Activated T-cell treated with anti-CD3 and anti-CD28 coated beads, Interleukin-2, amount 50 U/mL, for 72 hours (primary cell): ENCODE results near the gene GGN. TPM values are rescaled to one million over a fixed set of nuclear protein-coding genes. Genes with fewer than 3 reads are reported as not detected.

Experiments used
- ATAC-seq, 2 donors: fragments of 150-1000 bp; cut with Tn5 transposase; replicated peaks in 1 of 2; 2 replicates each; pipeline ENCODE4 v1.10.0; 2021; ENCODE audit warnings: moderate library complexity in 2 of 2, mild to moderate bottlenecking in 1 of 2
- DNase-seq, 2 donors: peaks; one replicate each; pipeline ENCODE4 v3.0.0; 2021 to 2022; ENCODE audit warnings: mixed read lengths in 1 of 2
- H3K27ac Mint-ChIP-seq: one replicate; pipeline ENCODE4 v1.8.0; 2022; ENCODE audit warnings: mild to moderate bottlenecking, moderate library complexity, mixed read lengths
- H3K27me3 Mint-ChIP-seq: one replicate; pipeline ENCODE4 v1.8.0; 2022; ENCODE audit warnings: low read depth, mixed read lengths
- H3K36me3 Mint-ChIP-seq, 2 donors: one replicate each; pipeline ENCODE4 v1.8.0; 2022; ENCODE audit warnings: mixed read lengths in 2 of 2, mild to moderate bottlenecking in 1 of 2; ENCODE audit not compliant: insufficient read depth in 2 of 2
- H3K4me1 Mint-ChIP-seq: one replicate; pipeline ENCODE4 v1.8.0; 2022; ENCODE audit warnings: low read depth, mixed read lengths
- H3K4me3 Mint-ChIP-seq, 2 donors: one replicate each; pipeline ENCODE4 v1.8.0; 2022; ENCODE audit warnings: mild to moderate bottlenecking in 2 of 2, mixed read lengths in 2 of 2, moderate library complexity in 2 of 2
- H3K9me3 Mint-ChIP-seq, 2 donors: one replicate each; pipeline ENCODE4 v1.8.0; 2022; ENCODE audit warnings: mixed read lengths in 2 of 2
- total RNA-seq, 2 donors: library from RNA; stranded (reverse); gene quantifications; one replicate each; pipeline ENCODE4 v1.2.3, GENCODE V29; 2022

GGN gene
- total RNA-seq, 2 donors from 2014 or later, result 0.43 to 1.4 TPM

DNA sequence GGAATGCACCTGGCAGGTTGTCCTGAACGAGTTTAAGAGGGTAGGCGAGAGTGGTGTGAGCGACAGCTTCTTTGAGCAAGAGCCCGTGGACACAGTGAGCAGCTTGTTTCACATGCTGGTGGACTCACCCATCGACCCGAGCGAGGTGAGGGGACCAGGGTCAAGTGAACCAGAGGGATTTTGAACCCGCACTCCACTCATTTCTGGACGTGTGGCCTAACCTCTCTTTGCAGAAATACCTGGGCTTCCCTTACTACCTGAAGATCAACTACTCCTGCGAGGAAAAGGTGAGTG is 50.5 kb downstream of the GGN start:
- Mint-ChIP-seq H3K4me1 (peaks cover 12% of the 10 kb centered on the region), H3K9me3 (no peaks in the 10 kb centered on the region), H3K36me3 (peaks cover 0 to 1% of the 10 kb centered on the region in 2 donors), H3K27me3 (no peaks in the 10 kb centered on the region), H3K27ac (peak overlapping the region; percentile 95), H3K4me3 (peak overlapping the region; percentile 94 to 99)
- DNase-seq (no peak), ATAC-seq (no peak)

DNA sequence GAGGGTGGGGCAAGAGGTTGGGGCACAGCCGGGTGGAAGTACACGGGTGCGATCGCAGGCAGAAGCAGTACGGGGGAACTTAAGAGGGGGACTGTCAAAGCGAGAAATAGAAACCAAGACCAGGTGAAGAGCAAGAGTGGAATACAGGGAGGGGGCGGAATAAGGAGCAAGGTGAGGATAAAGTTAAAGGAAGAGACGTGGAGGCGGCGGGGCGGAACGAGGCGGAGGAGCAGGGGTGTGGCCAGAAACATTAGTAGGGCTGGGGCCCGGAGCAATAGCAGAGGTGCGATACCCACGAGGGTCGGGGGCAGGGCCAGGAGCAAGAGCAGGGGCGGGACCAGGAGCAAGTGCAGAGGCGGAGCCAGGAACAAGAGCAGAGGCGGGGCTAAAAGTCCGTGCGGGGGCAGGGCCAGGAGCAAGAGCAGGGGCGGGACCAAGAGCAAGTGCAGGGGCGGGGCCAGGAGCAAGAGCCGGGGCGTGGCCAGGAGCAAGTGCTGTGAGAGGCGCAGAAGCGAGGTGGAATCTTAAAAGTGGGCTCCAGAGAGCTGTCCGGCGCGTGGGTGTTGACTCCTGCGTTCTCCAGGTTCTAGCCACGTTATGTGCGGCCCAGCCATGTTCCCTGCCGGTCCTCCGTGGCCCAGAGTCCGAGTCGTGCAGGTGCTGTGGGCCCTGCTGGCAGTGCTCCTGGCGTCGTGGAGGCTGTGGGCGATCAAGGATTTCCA is 51.0 kb downstream of the GGN start:
- Mint-ChIP-seq H3K36me3 (peaks cover 0 to 1% of the 10 kb centered on the region in 2 donors), H3K4me1 (peaks cover 12% of the 10 kb centered on the region), H3K27me3 (no peaks in the 10 kb centered on the region), H3K4me3 (peak overlapping the region; percentile 94 to 99), H3K27ac (peak overlapping the region; percentile 95), H3K9me3 (no peaks in the 10 kb centered on the region)
- peak; percentile 71 for ATAC-seq
- DNase-seq, result peak; percentile 97 to 99

DNA sequence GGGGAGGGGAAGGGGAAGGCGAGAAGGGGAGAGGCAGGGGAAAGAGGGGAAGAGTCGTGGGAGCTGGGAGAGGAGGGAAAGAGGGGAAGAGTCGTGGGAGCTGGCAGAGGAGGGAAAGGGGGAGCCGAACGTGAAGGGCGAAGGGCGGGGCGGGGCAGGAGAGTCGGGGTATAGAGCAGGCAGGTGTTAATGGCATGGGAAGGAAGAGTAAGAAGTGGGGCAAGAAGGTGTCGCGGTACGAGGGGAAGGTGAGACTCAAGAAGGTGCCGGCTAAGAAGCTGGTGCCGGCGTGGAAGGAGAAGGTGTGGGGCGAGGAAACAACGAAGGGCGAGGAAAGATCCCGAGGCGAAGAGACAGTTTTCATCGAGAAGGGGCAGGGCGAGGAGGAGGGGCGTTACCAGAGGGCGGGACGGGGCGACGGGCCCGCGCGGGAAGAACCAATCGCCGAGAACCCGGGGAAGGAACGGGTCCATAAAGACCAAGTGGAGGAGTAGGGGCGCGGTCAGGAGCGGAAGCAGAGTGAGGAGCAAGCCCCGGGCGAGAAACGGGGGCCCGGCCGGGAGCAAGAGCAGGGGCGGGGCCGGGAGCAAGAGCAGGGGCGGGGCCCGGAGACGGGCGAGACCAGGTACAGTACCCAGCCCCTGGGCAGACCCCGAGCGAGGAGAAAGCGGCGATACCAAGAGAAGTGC is 51.7 kb downstream of the GGN start:
- H3K27me3 Mint-ChIP-seq, result no peaks in the 10 kb centered on the region
- peak; percentile 97 to 99 for DNase-seq
- H3K36me3 Mint-ChIP-seq, result peaks cover 0 to 1% of the 10 kb centered on the region in 2 donors
- H3K4me1 Mint-ChIP-seq, result peaks cover 12% of the 10 kb centered on the region
- peak overlapping the region; percentile 95 for H3K27ac Mint-ChIP-seq
- H3K4me3 Mint-ChIP-seq, result peak overlapping the region; percentile 94 to 99
- H3K9me3 Mint-ChIP-seq, result no peaks in the 10 kb centered on the region
- ATAC-seq, result peak; percentile 78

Other genes starting within 250 kb of the GGN start
- under 1 TPM; 0.65 to 0.99 TPM for gene DPF1, start 163.8 kb downstream of the GGN start, total RNA-seq
- 1 to 10 TPM; 1.7 to 3.8 TPM for gene PPP1R14A, start 131.7 kb downstream of the GGN start, total RNA-seq
- gene SPINT2, start 123.5 kb downstream of the GGN start, total RNA-seq, result 100 to 1,000 TPM in 1 of 2 donors, 10 to 100 TPM in 1; 89.1 to 115 TPM
- not detected for gene C19orf33, start 83.8 kb downstream of the GGN start, total RNA-seq
- 10 to 100 TPM; 70.3 TPM for gene YIF1B, start 72.1 kb downstream of the GGN start, total RNA-seq
- gene KCNK6, start 68.2 kb downstream of the GGN start, total RNA-seq, result 10 to 100 TPM; 10.2 to 10.3 TPM
- 1 to 10 TPM; 6.4 to 6.7 TPM for gene CATSPERG, start 52.2 kb downstream of the GGN start, total RNA-seq
- 100 to 1,000 TPM; 136 to 168 TPM for gene PSMD8, start 13.5 kb downstream of the GGN start, total RNA-seq
- 1 to 10 TPM; 1.7 to 4.2 TPM for gene SPRED3, start 663 bp upstream of the GGN start, total RNA-seq
- gene FAM98C, start 15.1 kb upstream of the GGN start, total RNA-seq, result 10 to 100 TPM; 41.0 to 45.1 TPM
- gene RASGRP4, start 38.2 kb upstream of the GGN start, total RNA-seq, result 10 to 100 TPM; 10.1 to 11.3 TPM
- gene RYR1, start 45.7 kb upstream of the GGN start, total RNA-seq, result 1 to 10 TPM; 3.3 to 5.3 TPM
- gene MAP4K1, start 229.9 kb upstream of the GGN start, total RNA-seq, result 100 to 1,000 TPM; 261 to 262 TPM
- gene EIF3K, start 231.2 kb upstream of the GGN start, total RNA-seq, result 100 to 1,000 TPM; 219 to 237 TPM